G401 (cell line): ENCODE results near the gene TPGS1. TPM values are rescaled to one million over a fixed set of nuclear protein-coding genes. Genes with fewer than 3 reads are reported as not detected.
A peak's percentile ranks its signal among the peaks of the same experiment; 100 is the strongest.

ENCODE experiments used
- DNase-seq: peaks from one replicate; pipeline ENCODE4 v3.0.0-alpha.2; 2015; ENCODE audit warnings: low spot score
- in situ Hi-C: cut with HindIII; loops from 2 replicates; pipeline ENCODE4 v1.10.0; 2016; ENCODE audit warnings: low sequenced_read_pairs, mixed read lengths
- total RNA-seq: library from RNA; depleted of rRNA; stranded (reverse); fragments of >200 nt; shearing (Covaris generic); gene quantifications from 2 replicates; pipeline ENCODE4 v1.2.3, GENCODE V29; 2014

TPGS1 gene
- total RNA-seq, 1 experiment from 2014 or later, result 89.0 TPM

DNA sequence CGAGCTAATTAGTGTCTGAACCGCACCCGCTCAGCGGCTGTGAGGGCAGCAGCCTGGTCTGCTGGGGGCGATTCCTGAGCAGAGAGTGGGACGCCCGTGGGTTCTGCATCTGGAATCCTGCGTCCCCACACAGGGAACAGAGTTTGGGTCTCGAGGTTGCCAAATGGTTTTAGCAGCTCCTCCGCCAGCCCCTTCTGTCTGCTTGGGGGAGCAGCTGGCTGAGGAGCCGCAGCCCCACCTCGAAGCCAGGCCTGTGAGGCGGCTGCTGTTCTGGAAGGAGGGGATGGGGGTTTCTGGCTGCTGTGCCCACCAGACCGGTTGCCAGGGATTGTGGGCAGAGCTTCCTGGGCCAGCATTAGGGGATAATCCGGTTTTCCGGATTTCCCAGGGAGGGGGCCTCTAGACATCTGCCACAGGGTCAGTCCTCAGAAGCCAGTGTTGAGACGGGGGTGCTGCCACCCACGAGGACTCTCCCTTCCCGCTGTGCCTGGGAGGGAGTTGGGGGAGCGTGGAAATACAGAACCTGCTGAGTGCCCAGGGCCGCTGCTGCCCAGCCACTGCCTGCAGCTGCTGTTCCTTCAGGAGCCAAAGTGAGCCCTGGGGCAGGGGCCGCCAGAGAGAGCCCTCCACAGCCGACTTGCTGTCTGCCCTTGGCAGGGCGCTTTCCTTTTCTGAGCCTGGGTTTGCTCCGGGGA lies 26.2 kb downstream of the TPGS1 start:
- no peak for DNase-seq

DNA sequence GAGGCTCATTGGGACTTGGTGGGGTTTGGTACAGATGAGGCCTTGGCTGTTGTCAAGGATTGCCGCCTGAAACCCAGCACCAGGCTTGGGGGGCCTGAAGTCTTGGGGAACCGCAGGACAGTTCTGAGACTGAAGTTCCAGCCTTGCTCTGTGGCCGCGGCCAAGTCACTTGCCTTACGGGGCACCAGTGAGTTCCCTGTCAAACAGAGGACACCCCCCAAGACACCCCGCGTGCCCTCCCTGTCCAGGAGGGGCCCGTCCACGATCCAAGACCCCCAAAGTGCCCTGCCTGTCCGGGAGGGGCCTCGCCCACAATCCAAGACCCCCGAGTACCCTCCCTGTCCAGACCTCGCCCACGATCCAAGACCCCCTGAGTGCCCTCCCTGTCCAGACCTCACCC lies 26.8 kb downstream of the TPGS1 start:
- in situ Hi-C loops, result no loop called here
- DNase-seq, result no peak

More for the DNA sequence above, 26.2 kb downstream of the TPGS1 start:
- in situ Hi-C loops, result no loop called here

- DNase-seq, result peak; percentile 59
- in situ Hi-C loops, result no loop called here
Observed at GRCh38 chr19:535017-535835, 27.9 kb downstream of the TPGS1 start.

DNA sequence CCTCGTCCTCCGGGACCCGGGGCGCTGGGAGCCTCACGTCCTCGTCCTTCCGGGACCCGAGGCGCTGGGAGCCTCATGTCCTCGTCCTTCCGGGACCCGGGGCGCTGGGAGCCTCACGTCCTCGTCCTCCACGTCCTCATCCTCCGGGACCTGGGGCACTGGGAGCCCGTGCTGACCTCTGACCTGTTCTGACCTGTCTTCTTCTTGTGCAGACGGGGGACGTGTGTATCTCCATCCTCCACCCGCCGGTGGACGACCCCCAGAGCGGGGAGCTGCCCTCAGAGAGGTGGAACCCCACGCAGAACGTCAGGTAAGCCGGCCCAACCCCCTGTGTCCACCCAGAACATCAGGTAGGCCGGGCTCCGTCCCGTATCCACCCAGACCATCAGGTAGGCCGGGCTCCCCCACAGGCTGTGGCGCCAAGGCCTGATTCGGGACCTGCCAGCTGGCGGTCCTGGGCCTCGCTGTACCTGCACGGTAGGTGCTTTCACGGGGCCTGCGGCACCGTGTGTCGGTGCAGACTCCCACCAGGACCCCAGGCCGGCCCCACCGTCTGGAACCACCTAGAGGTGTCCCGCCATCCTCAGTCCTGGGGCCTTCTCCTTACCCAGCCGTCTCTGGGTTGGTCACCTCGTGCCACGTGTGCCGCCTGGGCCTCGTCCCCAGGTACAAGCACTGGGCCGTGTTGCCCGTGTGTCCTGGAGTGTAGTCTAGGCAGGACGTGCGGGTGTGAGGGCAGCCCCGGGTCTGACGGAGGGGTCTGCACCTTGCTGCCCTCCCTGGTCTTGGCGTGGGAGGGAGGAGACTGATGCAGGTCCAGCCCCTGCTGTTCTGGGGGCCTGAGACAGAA lies 29.0 kb downstream of the TPGS1 start:
- DNase-seq, result no peak
- in situ Hi-C loops, result no loop called here

DNA sequence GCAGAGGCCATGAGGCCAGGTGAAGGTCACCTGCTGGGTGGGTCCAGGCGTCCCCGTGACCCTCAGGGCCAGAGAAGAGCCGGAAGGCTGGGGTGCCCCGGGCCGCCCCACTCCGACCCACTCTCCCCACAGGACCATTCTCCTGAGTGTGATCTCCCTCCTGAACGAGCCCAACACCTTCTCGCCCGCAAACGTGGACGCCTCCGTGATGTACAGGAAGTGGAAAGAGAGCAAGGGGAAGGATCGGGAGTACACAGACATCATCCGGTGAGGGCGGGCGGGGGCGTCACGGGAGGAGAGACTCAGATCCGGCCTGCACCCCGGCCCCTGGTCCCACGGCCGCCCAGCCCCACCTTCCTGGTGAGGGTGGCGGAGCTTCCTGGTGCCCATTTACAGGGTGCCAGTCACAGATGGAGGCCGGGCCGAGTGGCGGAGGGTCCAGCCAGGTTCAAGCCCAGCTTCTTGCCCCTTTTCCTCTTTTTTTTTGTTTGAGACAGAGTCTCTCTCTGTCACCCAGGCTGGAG lies 29.6 kb downstream of the TPGS1 start:
- DNase-seq, result no peak
- in situ Hi-C loops, result no loop called here

DNA sequence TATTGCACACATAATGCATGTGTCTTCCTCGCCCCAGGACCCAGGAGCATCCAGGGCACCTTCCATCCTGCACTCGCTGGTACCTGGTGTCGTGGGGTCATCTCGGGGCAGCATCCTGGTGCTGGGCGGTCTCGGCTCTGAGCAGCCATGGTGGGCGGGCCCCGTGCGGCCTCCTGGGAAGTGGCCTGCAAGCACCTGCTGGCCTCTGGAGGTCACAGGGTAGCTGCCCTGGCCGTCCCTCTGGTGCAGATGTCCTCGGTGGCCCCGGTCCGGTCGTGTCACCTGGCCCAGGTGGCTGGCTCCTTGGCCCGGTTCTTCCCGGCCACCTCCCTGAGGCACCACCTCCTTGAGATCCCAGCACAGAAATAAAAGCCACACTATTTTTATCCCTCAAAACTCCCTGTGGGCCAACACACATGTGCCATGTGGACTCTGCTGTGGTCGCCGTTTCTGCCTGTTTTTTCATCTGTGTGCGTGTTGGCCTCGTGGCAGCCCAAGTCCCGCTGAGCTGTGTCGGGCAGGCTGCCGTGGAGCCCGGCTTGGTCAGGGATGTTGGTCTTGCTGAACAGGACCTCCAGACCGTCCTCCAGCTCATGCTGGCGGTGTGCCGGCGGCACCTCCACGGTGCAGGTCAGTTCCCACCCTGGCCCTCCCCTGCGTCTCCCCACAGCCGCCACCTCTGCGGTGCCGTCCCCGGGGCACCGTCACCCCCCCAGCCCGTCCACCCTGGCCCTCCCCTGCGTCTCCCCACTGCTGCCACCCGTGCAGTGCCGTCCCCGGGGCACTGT lies 31.5 kb downstream of the TPGS1 start:
- in situ Hi-C loops, result no loop called here
- peak; percentile 22 for DNase-seq

DNA sequence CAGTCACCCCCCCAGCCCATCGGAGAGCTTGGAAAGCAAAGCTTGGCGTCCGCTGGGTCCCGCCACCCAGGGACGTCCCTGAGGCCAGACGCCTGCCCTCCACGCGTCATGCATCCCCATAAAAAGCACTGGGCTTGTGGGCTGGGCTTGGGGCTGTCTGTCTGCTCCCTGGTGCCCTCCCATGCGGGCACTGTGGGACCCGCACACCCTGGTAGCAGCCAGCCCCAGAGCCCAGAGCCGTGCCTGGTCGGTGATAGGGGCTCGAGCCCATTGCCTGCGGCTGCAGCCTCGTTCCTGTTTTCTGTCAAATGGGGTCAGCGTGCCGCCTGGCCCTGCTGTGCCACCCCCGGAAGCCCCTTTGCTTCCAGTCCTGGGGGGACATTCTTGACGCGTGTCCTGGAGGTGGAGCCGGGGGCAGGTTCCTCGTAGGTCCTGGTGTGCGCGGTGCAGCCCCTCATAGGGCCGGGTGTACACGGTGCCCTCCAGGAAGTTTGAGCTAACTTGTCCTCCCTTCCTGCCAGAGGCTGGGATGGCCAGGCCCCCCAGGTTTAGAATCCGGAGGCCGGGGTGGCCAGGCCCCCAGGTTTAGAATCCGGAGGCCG lies 32.2 kb downstream of the TPGS1 start:
- in situ Hi-C loops, result no loop called here
- DNase-seq, result no peak

DNA sequence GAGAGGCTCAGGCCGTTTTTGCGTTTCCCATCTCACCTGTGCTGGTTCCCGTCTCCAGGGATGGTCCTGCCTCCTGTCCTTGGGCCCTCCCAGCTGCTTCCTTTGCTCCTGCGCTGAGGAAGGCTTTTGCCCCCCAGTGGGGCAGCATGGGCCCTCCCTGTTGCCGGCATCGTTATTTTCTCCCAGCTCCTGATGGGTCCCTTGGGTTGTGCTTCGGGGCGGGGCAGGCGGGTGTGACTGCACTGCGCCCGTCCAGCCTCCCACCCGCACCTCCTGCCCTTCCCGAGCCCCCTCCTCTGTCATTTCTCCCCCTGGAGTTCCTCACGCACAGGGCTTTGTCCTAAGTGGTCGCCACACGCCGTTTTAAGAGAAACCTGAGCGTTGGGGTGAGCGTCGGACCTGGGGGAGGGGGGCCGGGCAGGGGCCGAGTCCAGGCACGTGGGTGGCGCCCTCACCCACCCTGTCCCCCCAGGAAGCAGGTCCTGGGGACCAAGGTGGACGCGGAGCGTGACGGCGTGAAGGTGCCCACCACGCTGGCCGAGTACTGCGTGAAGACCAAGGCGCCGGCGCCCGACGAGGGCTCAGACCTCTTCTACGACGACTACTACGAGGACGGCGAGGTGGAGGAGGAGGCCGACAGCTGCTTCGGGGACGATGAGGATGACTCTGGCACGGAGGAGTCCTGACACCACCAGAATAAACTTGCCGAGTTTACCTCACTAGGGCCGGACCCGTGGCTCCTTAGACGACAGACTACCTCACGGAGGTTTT lies 33.8 kb downstream of the TPGS1 start:
- DNase-seq, result no peak
- in situ Hi-C loops, result no loop called here

DNA sequence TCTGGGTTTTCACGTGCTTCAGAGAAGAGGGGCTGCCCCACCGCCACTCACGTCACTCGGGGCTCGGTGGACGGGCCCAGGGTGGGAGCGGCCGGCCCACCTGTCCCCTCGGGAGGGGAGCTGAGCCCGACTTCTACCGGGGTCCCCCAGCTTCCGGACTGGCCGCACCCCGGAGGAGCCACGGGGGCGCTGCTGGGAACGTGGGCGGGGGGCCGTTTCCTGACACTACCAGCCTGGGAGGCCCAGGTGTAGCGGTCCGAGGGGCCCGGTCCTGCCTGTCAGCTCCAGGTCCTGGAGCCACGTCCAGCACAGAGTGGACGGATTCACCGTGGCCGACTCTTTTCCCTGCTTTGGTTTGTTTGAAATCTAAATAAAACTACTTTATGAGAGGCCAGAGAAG lies 34.4 kb downstream of the TPGS1 start:
- DNase-seq, result no peak
- in situ Hi-C loops, result no loop called here

DNA sequence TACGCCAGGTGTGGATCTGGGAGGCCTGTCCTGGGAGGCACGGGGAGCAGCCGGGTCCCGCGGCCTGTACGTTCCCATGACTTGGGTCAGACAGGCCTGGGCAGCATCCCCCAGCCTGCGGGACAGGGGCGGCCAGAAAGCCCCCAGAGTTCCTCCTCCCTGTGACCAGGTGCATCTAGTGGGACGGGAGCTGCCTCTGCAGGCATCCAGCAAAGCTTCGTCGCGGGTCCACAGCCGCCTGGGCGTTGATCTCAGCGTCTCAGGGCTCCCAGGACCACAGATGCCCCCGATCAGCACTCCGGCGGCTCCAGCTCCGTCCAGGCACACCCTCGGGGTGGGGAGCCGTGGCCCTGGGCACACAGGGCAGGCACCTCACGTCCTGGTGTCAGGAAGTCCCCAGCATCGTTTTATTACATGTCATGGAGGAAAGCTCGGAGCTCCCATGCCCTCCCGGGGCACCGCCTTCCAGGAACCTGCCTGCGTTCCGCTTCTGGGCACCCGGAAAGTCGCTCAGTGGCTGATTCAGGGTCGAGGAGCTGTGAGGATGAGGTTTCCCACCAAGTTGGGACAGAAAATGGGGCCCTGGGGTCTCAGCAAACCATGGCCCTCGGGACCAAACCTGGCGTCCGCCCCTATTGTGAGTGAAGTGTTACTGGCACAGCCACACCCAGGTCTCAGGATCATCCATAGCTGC lies 35.0 kb downstream of the TPGS1 start:
- in situ Hi-C loops, result no loop called here
- DNase-seq, result no peak

- in situ Hi-C loops, result no loop called here
- DNase-seq, result peak; percentile 27
Observed at GRCh38 chr19:543910-544608, 36.8 kb downstream of the TPGS1 start, which contains the start of gene GZMM. TSS of gene GZMM (plus strand) at chr19:544053. CDS start at chr19:544072, 19 bp downstream.

- DNase-seq, result no peak
- in situ Hi-C loops, result no loop called here
Observed at GRCh38 chr19:547117-547516, 39.8 kb downstream of the TPGS1 start.

DNA sequence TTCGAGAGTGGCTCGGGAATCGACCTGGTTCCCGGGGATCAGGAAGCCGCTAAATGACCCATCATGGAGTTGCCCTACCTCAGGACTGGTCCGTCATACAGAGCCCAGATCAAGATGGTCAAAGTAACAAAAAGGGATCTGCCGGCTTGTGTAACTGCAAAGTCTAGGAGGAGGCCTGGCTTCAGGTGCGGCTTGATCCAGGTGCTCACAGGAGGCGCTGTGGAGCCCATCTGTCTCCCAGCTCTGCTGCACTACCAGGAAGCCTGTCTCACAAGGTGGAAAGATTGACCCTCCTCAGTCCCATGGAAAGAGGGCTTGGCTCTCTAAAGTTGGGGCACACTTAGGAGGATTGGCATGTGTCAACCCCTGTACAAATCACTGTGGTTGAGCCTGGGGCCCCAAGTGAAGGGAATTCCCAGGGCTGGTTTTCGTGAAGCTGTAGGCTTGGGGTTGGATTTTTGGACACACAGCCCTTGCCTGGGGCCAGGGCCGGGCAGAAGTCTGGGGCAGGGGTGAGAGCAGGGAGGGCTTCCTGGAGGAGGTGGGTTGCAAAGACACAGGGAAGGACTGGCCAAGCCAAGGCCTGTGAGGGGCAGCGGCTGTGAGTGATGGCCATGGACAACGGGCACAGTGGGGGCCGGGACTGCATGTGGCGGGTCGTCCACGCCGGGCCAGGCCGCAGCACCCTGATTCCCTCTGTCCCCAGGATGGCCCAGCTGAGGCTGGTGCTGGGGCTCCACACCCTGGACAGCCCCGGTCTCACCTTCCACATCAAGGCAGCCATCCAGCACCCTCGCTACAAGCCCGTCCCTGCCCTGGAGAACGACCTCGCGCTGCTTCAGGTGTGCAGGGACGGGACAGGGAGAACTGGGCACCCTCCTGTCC lies 40.8 kb downstream of the TPGS1 start:
- in situ Hi-C loops, result no loop called here
- DNase-seq, result no peak

DNA sequence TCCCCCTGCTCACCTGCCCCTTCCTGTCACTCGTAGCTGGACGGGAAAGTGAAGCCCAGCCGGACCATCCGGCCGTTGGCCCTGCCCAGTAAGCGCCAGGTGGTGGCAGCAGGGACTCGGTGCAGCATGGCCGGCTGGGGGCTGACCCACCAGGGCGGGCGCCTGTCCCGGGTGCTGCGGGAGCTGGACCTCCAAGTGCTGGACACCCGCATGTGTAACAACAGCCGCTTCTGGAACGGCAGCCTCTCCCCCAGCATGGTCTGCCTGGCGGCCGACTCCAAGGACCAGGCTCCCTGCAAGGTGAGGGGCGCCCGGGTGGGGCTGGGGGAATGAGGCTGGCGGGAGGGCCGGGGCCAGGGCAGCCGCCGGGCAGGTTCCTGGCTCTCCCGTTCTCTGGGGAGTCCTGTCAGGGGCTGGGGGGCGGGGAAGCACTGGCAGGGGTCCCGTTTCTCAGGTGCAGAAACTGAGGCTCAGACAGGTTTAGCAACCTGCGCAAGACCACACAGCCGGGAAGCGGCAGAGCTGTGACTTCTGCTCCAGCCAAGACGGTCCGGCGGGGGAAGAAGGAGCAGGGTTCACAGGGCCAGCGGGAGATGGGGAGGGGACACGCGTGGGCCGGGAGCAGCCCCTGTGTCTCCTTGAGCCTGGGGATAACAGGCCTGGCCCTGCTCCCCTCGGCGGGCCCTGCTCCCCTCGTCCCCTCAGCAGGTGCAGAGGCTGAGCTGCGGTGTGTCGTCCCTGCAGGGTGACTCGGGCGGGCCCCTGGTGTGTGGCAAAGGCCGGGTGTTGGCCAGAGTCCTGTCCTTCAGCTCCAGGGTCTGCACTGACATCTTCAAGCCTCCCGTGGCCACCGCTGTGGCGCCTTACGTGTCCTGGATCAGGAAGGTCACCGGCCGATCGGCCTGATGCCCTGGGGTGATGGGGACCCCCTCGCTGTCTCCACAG lies 41.9 kb downstream of the TPGS1 start:
- DNase-seq, result no peak
- in situ Hi-C loops, result no loop called here

DNA sequence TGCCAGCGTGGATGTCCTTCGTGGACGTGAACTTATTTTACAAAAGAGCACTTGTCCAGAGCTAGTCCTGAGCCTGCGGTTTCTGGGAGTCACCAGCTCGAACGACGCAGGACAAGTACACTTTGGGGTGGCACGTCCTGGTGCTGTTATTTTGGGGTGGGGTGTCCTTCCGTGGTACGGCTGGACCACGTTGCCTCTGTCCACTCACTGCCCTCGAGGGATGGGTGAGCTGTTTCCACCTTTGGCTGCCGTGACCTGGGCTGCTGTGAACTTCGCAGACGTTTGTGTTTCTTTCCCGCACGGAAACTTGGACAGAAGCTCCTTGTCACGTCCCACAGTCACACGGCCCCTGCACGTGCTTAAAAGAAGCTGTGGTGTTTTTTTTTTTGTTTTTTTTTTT lies 47.5 kb downstream of the TPGS1 start:
- no peak for DNase-seq
- in situ Hi-C loops, result no loop called here
